Left ventricle myocardium inferior (tissue), 1 donor: ENCODE measurements around the gene LENEP. TPM values are rescaled to one million over a fixed set of nuclear protein-coding genes. Genes with fewer than 3 reads are reported as not detected.

ENCODE experiments used
- DNase-seq: peaks from one replicate; pipeline ENCODE4 v3.0.0-alpha.2; 2020
- H3K27ac ChIP-seq: fragments of 200-600 bp; replicated peaks from 2 replicates; pipeline ENCODE4 v1.8.0; 2021
- H3K27me3 ChIP-seq: fragments of 200-600 bp; 2 replicates; pipeline ENCODE4 v1.8.0; 2021; ENCODE audit warnings: low read depth
- H3K36me3 ChIP-seq: fragments of 200-600 bp; 2 replicates; pipeline ENCODE4 v1.8.0; 2021
- H3K4me1 ChIP-seq: fragments of 200-600 bp; 2 replicates; pipeline ENCODE4 v1.8.0; 2021
- H3K4me3 ChIP-seq: fragments of 200-600 bp; 2 replicates; pipeline ENCODE4 v1.8.0; 2021; ENCODE audit warnings: mild to moderate bottlenecking, moderate library complexity
- H3K9me3 ChIP-seq: fragments of 200-600 bp; replicated peaks from 2 replicates; pipeline ENCODE4 v1.8.0; 2021
- intact Hi-C: fragments of 100-400 bp; cut with micrococcal nuclease; formaldehyde crosslinking; loops from one replicate; pipeline ENCODE4 v1.11.0; 2022
- total RNA-seq: library from RNA; stranded (reverse); fragmentation: NEBNext Ultra II Directional; extraction: Animal tissue kit (Norgen Biotek cat#: 25700); gene quantifications from one replicate; pipeline ENCODE4 v1.2.1, GENCODE V29; 2021
- TF ChIP-seq, protein P1 (sequence below): fragments of 200-600 bp; IDR thresholded peaks from 2 replicates; pipeline ENCODE4 v1.8.0; 2021; ENCODE audit warnings: antibody characterized with exemption, mild to moderate bottlenecking, borderline replicate concordance
- donor health status: DM: no; HTN: yes; CAD: no; lungs with severe emphysema.

LENEP gene
- total RNA-seq, 1 donor from 2014 or later = not detected

DNA sequence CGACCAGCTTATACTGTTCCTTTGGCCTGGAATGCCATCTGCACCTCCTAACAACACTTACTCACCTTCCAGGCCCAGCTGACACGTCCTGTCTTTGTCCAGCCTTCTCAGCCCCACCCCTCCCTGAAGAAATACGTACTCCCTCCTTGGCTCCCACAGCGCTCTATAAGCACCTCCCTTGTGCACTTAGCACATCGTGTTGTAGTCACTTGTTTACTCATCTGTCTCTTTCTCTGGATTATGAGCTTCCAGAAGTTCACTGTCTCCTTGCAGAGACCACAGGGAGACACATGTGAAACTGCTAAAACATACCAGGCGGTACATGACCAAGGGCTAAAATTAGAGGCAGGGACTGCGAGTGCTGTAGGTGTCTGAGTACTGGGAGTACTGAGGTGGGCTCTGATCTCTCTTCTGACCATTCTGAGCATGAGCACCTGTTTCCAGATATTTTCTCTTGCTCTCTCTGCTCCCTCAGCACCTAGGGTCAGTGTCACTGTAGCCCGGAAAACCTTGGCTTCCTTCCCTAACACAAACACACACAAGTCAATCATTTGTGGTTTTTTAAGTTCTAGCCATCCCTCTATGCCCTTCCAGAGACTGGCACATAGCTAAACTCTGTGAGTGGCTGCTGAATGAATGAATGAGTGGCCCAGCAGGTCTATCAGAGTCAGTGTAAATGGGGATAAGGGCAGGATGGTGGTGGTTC lies 45.4 kb downstream of the LENEP start:
- no peaks in the 10 kb centered on the region for H3K36me3 ChIP-seq
- no peak overlapping the region for H3K27ac ChIP-seq
- intact Hi-C loops = no loop called here

DNA sequence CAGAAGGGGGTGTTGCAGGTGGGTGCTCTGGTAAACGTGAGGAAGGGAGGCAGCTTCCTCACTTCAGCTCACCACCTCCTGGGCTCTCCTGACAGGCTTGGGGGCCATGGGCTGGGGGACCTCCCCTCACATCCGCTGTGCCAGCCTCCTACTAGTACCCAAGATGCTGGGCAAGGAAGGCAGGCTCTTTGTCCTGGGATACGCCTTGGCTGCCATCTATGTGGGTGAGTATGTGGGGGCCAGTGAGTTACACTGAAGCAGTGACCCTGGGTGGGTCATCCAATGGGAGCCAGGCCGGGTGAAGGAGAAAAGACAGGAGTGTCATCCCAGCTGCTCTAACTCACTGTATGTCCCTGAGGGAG lies 45.9 kb downstream of the LENEP start:
- H3K4me1 ChIP-seq = peaks cover 12% of the 10 kb centered on the region
- H3K36me3 ChIP-seq = no peaks in the 10 kb centered on the region
- no peak overlapping the region for H3K27ac ChIP-seq
- no peak overlapping the region for H3K4me3 ChIP-seq
- intact Hi-C loops = no loop called here
- H3K9me3 ChIP-seq = no peaks in the 10 kb centered on the region
- TF ChIP-seq, protein P1, sequence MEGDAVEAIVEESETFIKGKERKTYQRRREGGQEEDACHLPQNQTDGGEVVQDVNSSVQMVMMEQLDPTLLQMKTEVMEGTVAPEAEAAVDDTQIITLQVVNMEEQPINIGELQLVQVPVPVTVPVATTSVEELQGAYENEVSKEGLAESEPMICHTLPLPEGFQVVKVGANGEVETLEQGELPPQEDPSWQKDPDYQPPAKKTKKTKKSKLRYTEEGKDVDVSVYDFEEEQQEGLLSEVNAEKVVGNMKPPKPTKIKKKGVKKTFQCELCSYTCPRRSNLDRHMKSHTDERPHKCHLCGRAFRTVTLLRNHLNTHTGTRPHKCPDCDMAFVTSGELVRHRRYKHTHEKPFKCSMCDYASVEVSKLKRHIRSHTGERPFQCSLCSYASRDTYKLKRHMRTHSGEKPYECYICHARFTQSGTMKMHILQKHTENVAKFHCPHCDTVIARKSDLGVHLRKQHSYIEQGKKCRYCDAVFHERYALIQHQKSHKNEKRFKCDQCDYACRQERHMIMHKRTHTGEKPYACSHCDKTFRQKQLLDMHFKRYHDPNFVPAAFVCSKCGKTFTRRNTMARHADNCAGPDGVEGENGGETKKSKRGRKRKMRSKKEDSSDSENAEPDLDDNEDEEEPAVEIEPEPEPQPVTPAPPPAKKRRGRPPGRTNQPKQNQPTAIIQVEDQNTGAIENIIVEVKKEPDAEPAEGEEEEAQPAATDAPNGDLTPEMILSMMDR = no peak
- H3K27me3 ChIP-seq = no peaks in the 10 kb centered on the region
- DNase-seq = no peak

More for the DNA sequence above, 45.4 kb downstream of the LENEP start:
- no peak for DNase-seq
- Histone ChIP-seq H3K27me3 (no peaks in the 10 kb centered on the region), H3K4me1 (peaks cover 12% of the 10 kb centered on the region), H3K4me3 (no peak overlapping the region), H3K9me3 (no peaks in the 10 kb centered on the region)
- TF ChIP-seq, protein P1 = no peak

DNA sequence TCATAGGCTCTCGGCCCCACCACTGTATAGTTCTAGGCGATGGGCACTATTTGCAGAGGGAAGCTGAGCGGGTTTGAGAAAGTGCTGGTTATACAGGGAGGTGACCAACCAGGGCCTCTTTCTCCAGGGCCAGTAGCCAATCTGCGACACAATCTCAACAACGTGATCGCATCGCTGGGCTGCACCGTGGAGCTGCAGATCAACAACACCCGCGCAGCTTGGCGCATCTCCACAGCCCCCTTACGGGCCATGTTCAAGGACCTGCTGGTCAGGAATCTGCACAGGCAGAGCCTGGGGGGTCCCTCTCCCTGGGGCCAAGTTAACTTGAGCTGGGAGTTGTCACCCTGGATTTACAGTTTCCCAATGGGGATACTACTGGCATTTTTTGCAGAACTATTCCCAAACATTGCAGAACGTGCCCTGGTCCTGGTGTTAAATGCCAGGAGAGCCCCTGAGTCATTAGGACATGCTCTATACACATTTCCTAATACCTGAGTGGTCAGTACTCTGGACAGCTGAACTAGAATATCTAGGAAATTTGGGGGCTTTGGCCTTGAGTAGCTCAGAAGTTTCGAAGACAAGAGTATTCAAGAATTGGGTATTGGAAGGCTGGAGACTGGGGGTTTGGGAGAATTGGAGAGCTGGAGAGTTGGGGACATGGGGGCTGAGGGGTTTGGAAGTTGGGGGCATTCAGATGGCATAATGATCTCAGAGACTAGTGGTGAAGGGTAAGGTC lies 47.1 kb downstream of the LENEP start:
- no peaks in the 10 kb centered on the region for H3K27me3 ChIP-seq
- no peak for DNase-seq
- H3K27ac ChIP-seq = no peak overlapping the region
- no peaks in the 10 kb centered on the region for H3K9me3 ChIP-seq
- no peak overlapping the region for H3K4me3 ChIP-seq
- H3K4me1 ChIP-seq = peaks cover 22% of the 10 kb centered on the region
- intact Hi-C loops = no loop called here
- TF ChIP-seq, protein P1 = no peak
- H3K36me3 ChIP-seq = no peaks in the 10 kb centered on the region

DNA sequence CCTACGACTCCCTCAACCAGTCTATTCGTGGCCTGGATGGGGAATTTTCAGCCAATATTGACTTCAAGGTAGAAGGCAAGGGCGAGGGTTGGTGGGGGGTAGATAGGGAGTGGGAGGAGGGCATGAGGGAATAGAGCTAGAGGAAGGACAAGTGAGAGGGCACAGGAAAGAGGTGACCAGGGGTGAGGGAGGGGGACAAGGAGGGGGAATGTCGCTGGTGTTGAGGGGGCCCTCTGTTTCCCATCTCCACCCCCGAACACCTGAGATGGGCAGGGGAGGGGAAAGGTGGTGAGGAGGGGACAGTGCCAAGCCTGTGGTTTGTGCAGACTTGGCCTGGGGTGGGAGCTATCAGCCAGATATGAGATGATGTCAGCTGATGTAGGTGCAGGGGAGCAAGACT lies 49.4 kb downstream of the LENEP start:
- H3K36me3 ChIP-seq = no peaks in the 10 kb centered on the region
- no peak for DNase-seq
- TF ChIP-seq, protein P1 = no peak
- H3K27ac ChIP-seq = no peak overlapping the region
- H3K9me3 ChIP-seq = no peaks in the 10 kb centered on the region
- H3K4me1 ChIP-seq = peaks cover 18% of the 10 kb centered on the region
- H3K4me3 ChIP-seq = no peak overlapping the region
- intact Hi-C loops = no loop called here
- no peaks in the 10 kb centered on the region for H3K27me3 ChIP-seq

DNA sequence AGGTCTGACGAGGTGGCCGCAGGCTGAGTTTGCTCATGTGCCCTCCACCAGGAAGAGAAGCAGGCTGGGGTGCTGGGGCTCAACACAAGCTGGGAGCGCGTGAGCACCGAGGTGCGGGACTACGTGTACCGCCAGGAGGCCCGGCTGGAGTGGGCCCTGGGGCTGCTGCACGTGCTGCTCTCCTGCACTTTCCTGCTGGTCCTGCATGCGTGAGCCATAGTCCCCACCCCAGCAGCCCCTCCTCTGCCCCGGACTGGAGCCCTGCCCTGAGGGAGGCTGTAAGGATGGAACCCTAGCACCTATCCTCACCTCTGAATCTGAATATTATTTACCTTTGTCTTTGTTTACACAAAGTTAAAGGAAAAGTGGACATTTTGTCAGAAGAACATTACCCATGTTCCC lies 49.9 kb downstream of the LENEP start:
- no peaks in the 10 kb centered on the region for H3K36me3 ChIP-seq
- H3K4me3 ChIP-seq = no peak overlapping the region
- TF ChIP-seq, protein P1 = no peak
- no peaks in the 10 kb centered on the region for H3K27me3 ChIP-seq
- H3K27ac ChIP-seq = no peak overlapping the region
- DNase-seq = no peak
- intact Hi-C loops = no loop called here
- H3K9me3 ChIP-seq = no peaks in the 10 kb centered on the region
- H3K4me1 ChIP-seq = peaks cover 18% of the 10 kb centered on the region
